Fibroblast of the aortic adventitia (primary cell): Measurements from ENCODE around the gene CNN2. TPM values are rescaled to one million over a fixed set of nuclear protein-coding genes. Genes with fewer than 3 reads are reported as not detected.

ENCODE experiments used
- DNase-seq: peaks from one replicate; pipeline ENCODE4 v3.0.0-alpha.2; 2010; ENCODE audit warnings: low read depth
- H3K4me3 ChIP-seq: 2 replicates; pipeline ENCODE4 v1.5.1; 2011; ENCODE audit warnings: low read depth, mild to moderate bottlenecking, control low read depth, low read length, moderate library complexity
- CTCF ChIP-seq: IDR thresholded peaks from 2 replicates; pipeline ENCODE4 v1.5.1; 2011; ENCODE audit warnings: mild to moderate bottlenecking, low read length, control low read depth, inconsistent platforms; ENCODE audit not compliant: insufficient read depth
- total RNA-seq: library from RNA; depleted of rRNA; stranded (reverse); fragments of >200 nt; gene quantifications from 2 replicates; pipeline ENCODE4 v1.2.3, GENCODE V29; 2012; ENCODE audit warnings: low replicate concordance

Gene CNN2
- total RNA-seq, 1 donor = 96.0 TPM

- TF ChIP-seq CTCF = no peak
- H3K4me3 ChIP-seq = no peak overlapping the region
- DNase-seq = no peak
These were observed 40.3 kb upstream of the CNN2 start for GRCh38 chr19:986083-986482.

- no peak for DNase-seq
- no peak overlapping the region for H3K4me3 ChIP-seq
- TF ChIP-seq CTCF = no peak
These were observed 38.3 kb upstream of the CNN2 start for GRCh38 chr19:988081-988480.

- no peak for TF ChIP-seq CTCF
- no peak overlapping the region for H3K4me3 ChIP-seq
- no peak for DNase-seq
These were observed 37.9 kb upstream of the CNN2 start for GRCh38 chr19:988510-988909.

GRCh38 chr19:989381-990081, 36.9 kb upstream of the CNN2 start:
- TF ChIP-seq CTCF = peak; percentile 20
- DNase-seq = no peak
- H3K4me3 ChIP-seq = no peak overlapping the region

- TF ChIP-seq CTCF = no peak
These were observed 36.3 kb upstream of the CNN2 start for GRCh38 chr19:990119-990571.

GRCh38 chr19:990746-991145, 35.7 kb upstream of the CNN2 start:
- TF ChIP-seq CTCF = no peak
- no peak for DNase-seq
- H3K4me3 ChIP-seq = no peak overlapping the region

More at GRCh38 chr19:990119-990571, 36.3 kb upstream of the CNN2 start:
- DNase-seq = no peak
- H3K4me3 ChIP-seq = no peak overlapping the region
